Measurements from ENCODE around the gene TPST2.

GRCh38 chr22:26477341-26477731 is 112.6 kb downstream of the TPST2 start:
- TF ChIP-seq CTCF (IDR thresholded peaks at IDR 0.05) (no peak), POLR2AphosphoS5 (IDR thresholded peaks at IDR 0.05) (no peak), POLR2A (IDR thresholded peaks at IDR 0.05) (no peak), EP300 (IDR thresholded peaks at IDR 0.05) (no peak)
